Esophagus mucosa (tissue), 1 donor: ENCODE measurements around the gene MDFIC. TPM values are rescaled to one million over a fixed set of nuclear protein-coding genes. Genes with fewer than 3 reads are reported as not detected.

Experiments
- ATAC-seq: fragments of 200-7000 bp; cut with Tn5 transposase; one replicate; pipeline ENCODE4 v1.9.1; 2020
- total RNA-seq: library from RNA; stranded (reverse); gene quantifications from one replicate; pipeline ENCODE4 v1.2.4, GENCODE V29; 2023
- donor health status: DM: yes; HTN: yes; CAD: no.

Gene MDFIC
- total RNA-seq, 1 donor from 2014 or later, result 23.2 TPM

GRCh38 chr7:114928060-114928459, 6.2 kb downstream of the MDFIC start:
- ATAC-seq, result no peak

GRCh38 chr7:114929570-114929969, 7.7 kb downstream of the MDFIC start:
- no peak for ATAC-seq

- ATAC-seq, result no peak
Measured at GRCh38 chr7:114930107-114930661, 8.3 kb downstream of the MDFIC start.

GRCh38 chr7:114930829-114931655, 9.1 kb downstream of the MDFIC start:
- ATAC-seq, result no peak

GRCh38 chr7:114931656-114932011, 9.7 kb downstream of the MDFIC start:
- peak; percentile 38 for ATAC-seq

GRCh38 chr7:114932991-114933390, 11.1 kb downstream of the MDFIC start:
- ATAC-seq, result no peak

- no peak for ATAC-seq
Measured at GRCh38 chr7:114933658-114934057, 11.8 kb downstream of the MDFIC start.

- ATAC-seq, result no peak
Measured at GRCh38 chr7:114934086-114934485, 12.2 kb downstream of the MDFIC start.

GRCh38 chr7:114934713-114935112, 12.8 kb downstream of the MDFIC start:
- ATAC-seq, result no peak

- ATAC-seq, result no peak
Measured at GRCh38 chr7:114936471-114936870, 14.6 kb downstream of the MDFIC start.

GRCh38 chr7:114937446-114937845, 15.6 kb downstream of the MDFIC start:
- no peak for ATAC-seq

- no peak for ATAC-seq
Measured at GRCh38 chr7:114938785-114939184, 16.9 kb downstream of the MDFIC start.

- ATAC-seq, result no peak
Measured at GRCh38 chr7:114939484-114940097, 17.7 kb downstream of the MDFIC start.

GRCh38 chr7:114940220-114940619, 18.3 kb downstream of the MDFIC start:
- no peak for ATAC-seq

GRCh38 chr7:114941692-114942091, 19.8 kb downstream of the MDFIC start:
- no peak for ATAC-seq

GRCh38 chr7:114942446-114943175, 20.7 kb downstream of the MDFIC start:
- ATAC-seq, result no peak

- ATAC-seq, result no peak
Measured at GRCh38 chr7:114943530-114943929, 21.6 kb downstream of the MDFIC start.

GRCh38 chr7:114943953-114944744, 22.3 kb downstream of the MDFIC start:
- no peak for ATAC-seq

- ATAC-seq, result no peak
Measured at GRCh38 chr7:114944745-114945625, 23.1 kb downstream of the MDFIC start.

GRCh38 chr7:114949231-114949630, 27.3 kb downstream of the MDFIC start:
- no peak for ATAC-seq

- ATAC-seq, result no peak
Measured at GRCh38 chr7:114952296-114952695, 30.4 kb downstream of the MDFIC start.
